ENCODE results near the gene SH2D4B.

Gene SH2D4B

GRCh38 chr10:80647173-80647833 lies 109.6 kb downstream of the SH2D4B start:
- DNase-seq: no peak

GRCh38 chr10:80648106-80648505 lies 110.4 kb downstream of the SH2D4B start:
- no peak for DNase-seq

- no peak for DNase-seq
Measured at GRCh38 chr10:80649183-80649582, 111.5 kb downstream of the SH2D4B start.

GRCh38 chr10:80655898-80656297 lies 118.2 kb downstream of the SH2D4B start:
- DNase-seq: no peak

- no peak for DNase-seq
Measured at GRCh38 chr10:80658068-80658467, 120.4 kb downstream of the SH2D4B start.

- DNase-seq: no peak
Measured at GRCh38 chr10:80659289-80659688, 121.6 kb downstream of the SH2D4B start.

- DNase-seq: no peak
Measured at GRCh38 chr10:80660266-80660665, 122.6 kb downstream of the SH2D4B start.

- no peak for DNase-seq
Measured at GRCh38 chr10:80660736-80661135, 123.0 kb downstream of the SH2D4B start.

GRCh38 chr10:80661526-80661925 lies 123.8 kb downstream of the SH2D4B start:
- no peak for DNase-seq

GRCh38 chr10:80662429-80663261 lies 124.9 kb downstream of the SH2D4B start:
- DNase-seq: peak; percentile 83

GRCh38 chr10:80664071-80664680 lies 126.5 kb downstream of the SH2D4B start:
- DNase-seq: peak; percentile 69

- no peak for DNase-seq
Measured at GRCh38 chr10:80669485-80669884, 131.8 kb downstream of the SH2D4B start.

- no peak for DNase-seq
Measured at GRCh38 chr10:80670774-80671173, 133.1 kb downstream of the SH2D4B start.

- no peak for DNase-seq
Measured at GRCh38 chr10:80671847-80672246, 134.1 kb downstream of the SH2D4B start.

GRCh38 chr10:80672613-80673012 lies 134.9 kb downstream of the SH2D4B start:
- no peak for DNase-seq

GRCh38 chr10:80674809-80675208 lies 137.1 kb downstream of the SH2D4B start:
- DNase-seq: no peak

- DNase-seq: no peak
Measured at GRCh38 chr10:80681142-80681541, 143.4 kb downstream of the SH2D4B start.

- DNase-seq: peak; percentile 16
Measured at GRCh38 chr10:80684259-80684658, 146.6 kb downstream of the SH2D4B start.

GRCh38 chr10:80685355-80685754 lies 147.7 kb downstream of the SH2D4B start:
- no peak for DNase-seq

- DNase-seq: no peak
Measured at GRCh38 chr10:80686734-80687475, 149.2 kb downstream of the SH2D4B start.

- no peak for DNase-seq
Measured at GRCh38 chr10:80687476-80687789, 149.7 kb downstream of the SH2D4B start.

GRCh38 chr10:80690434-80690833 lies 152.7 kb downstream of the SH2D4B start:
- DNase-seq: no peak

GRCh38 chr10:80691441-80691840 lies 153.7 kb downstream of the SH2D4B start:
- no peak for DNase-seq

Measured in fibroblast of skin of right biceps (primary cell).